CD14-positive monocyte (primary cell): ENCODE measurements around the gene STXBP6. TPM values are rescaled to one million over a fixed set of nuclear protein-coding genes. Genes with fewer than 3 reads are reported as not detected.

Source experiments
- DNase-seq, 3 donors: peaks; one replicate each; pipeline ENCODE4 v3.0.0-alpha.2; 2011 to 2022
- H2AFZ ChIP-seq: 2 replicates; pipeline ENCODE4 v1.6.0; 2012; ENCODE audit warnings: mild to moderate bottlenecking, low read depth, low read length, inconsistent platforms; ENCODE audit not compliant: insufficient read depth, poor library complexity, severe bottlenecking
- H3K27ac ChIP-seq, 2 donors: 1 replicate in 1 of 2; 2 replicates in 1 of 2; pipeline ENCODE4 v1.5.1; 2012 to 2013; ENCODE audit warnings: low read length in 2 of 2, control low read depth in 1 of 2, inconsistent platforms in 1 of 2, low read depth in 1 of 2, mild to moderate bottlenecking in 1 of 2
- H3K27me3 ChIP-seq, 2 donors: one replicate each; pipeline versions ENCODE4 v1.6.0 to v1.6.1; 2011 to 2013; ENCODE audit warnings: low read length in 2 of 2; ENCODE audit not compliant: control insufficient read depth in 2 of 2, insufficient read depth in 2 of 2
- H3K36me3 ChIP-seq, 2 donors: replicated peaks in 1 of 2; 1 replicate in 1 of 2; 2 replicates in 1 of 2; pipeline versions ENCODE4 v1.5.1 to v1.6.1; 2012 to 2013; ENCODE audit warnings: low read length in 2 of 2, control low read depth in 1 of 2, inconsistent platforms in 1 of 2, mild to moderate bottlenecking in 1 of 2; ENCODE audit not compliant: insufficient read depth in 2 of 2, control insufficient read depth in 1 of 2
- H3K4me1 ChIP-seq, 2 donors: 1 replicate in 1 of 2; 2 replicates in 1 of 2; pipeline versions ENCODE4 v1.5.1 to v1.6.1; 2012 to 2013; ENCODE audit warnings: low read length in 2 of 2, control low read depth in 1 of 2, inconsistent platforms in 1 of 2, mild to moderate bottlenecking in 1 of 2, moderate library complexity in 1 of 2; ENCODE audit not compliant: insufficient read depth in 2 of 2, control insufficient read depth in 1 of 2
- H3K4me2 ChIP-seq: replicated peaks from 2 replicates; pipeline ENCODE3; 2012; ENCODE audit warnings: low read length, moderate library complexity, mild to moderate bottlenecking; ENCODE audit not compliant: poor library complexity, severe bottlenecking; ENCODE audit errors: extremely low read depth
- H3K4me3 ChIP-seq, 3 experiments: fragments of 200-600 bp in 1 of 3; sonication (generic) in 1 of 3; replicated peaks in 1 of 3; 1 replicate in 2 of 3; 2 replicates in 1 of 3; pipeline ENCODE4 v1.5.1; 2011 to 2013; ENCODE audit warnings: low read length in 3 of 3, mild to moderate bottlenecking in 3 of 3, control low read depth in 2 of 3, low read depth in 2 of 3, inconsistent platforms in 1 of 3, moderate library complexity in 1 of 3
- H3K79me2 ChIP-seq: 2 replicates; pipeline ENCODE4 v1.6.0; 2012; ENCODE audit warnings: mild to moderate bottlenecking, control low read depth, inconsistent platforms, low read length, moderate library complexity; ENCODE audit not compliant: insufficient read depth
- H3K9ac ChIP-seq: 2 replicates; pipeline ENCODE4 v1.6.0; 2017; ENCODE audit warnings: low read length, mild to moderate bottlenecking; ENCODE audit not compliant: insufficient read depth, poor library complexity, severe bottlenecking
- H3K9me3 ChIP-seq, 2 donors: replicated peaks in 1 of 2; 1 replicate in 1 of 2; 2 replicates in 1 of 2; pipeline versions ENCODE4 v1.5.1 to v1.6.1; 2012 to 2013; ENCODE audit warnings: low read length in 2 of 2, control low read depth in 1 of 2; ENCODE audit not compliant: control insufficient read depth in 1 of 2, insufficient read depth in 1 of 2
- H4K20me1 ChIP-seq: 2 replicates; pipeline ENCODE4 v1.6.0; 2012; ENCODE audit warnings: mild to moderate bottlenecking, low read length, control low read depth, moderate library complexity; ENCODE audit not compliant: insufficient read depth
- H3K27ac Mint-ChIP-seq, 7 donors: one replicate each; pipeline ENCODE4 v1.8.0; 2020; ENCODE audit warnings: mild to moderate bottlenecking in 7 of 7, mixed read lengths in 7 of 7, moderate library complexity in 6 of 7, inconsistent platforms in 2 of 7
- H3K27me3 Mint-ChIP-seq, 3 donors: one replicate each; pipeline ENCODE4 v1.8.0; 2021 to 2022; ENCODE audit warnings: low read depth in 3 of 3, mild to moderate bottlenecking in 3 of 3, mixed read lengths in 3 of 3, moderate library complexity in 3 of 3, inconsistent platforms in 1 of 3
- H3K36me3 Mint-ChIP-seq, 2 donors: one replicate each; pipeline ENCODE4 v1.8.0; 2020; ENCODE audit warnings: mixed read lengths in 2 of 2, inconsistent platforms in 1 of 2, mild to moderate bottlenecking in 1 of 2
- H3K4me1 Mint-ChIP-seq: one replicate; pipeline ENCODE4 v1.8.0; 2020; ENCODE audit warnings: mild to moderate bottlenecking, mixed read lengths
- H3K4me3 Mint-ChIP-seq, 2 donors: one replicate each; pipeline ENCODE4 v1.8.0; 2020; ENCODE audit warnings: mild to moderate bottlenecking in 2 of 2, mixed read lengths in 2 of 2, moderate library complexity in 1 of 2
- H3K9me3 Mint-ChIP-seq, 7 donors: one replicate each; pipeline ENCODE4 v1.8.0; 2020 to 2022; ENCODE audit warnings: mixed read lengths in 7 of 7, mild to moderate bottlenecking in 6 of 7, moderate library complexity in 6 of 7, inconsistent platforms in 2 of 7
- WGBS: methylation state at CpG from one replicate; pipeline ENCODE4 v1.1.5; 2013; ENCODE audit warnings: missing lambda C conversion rate; ENCODE audit not compliant: insufficient coverage; 5-methylcytosine and 5-hydroxymethylcytosine counted together
- intact Hi-C, 2 donors: fragments of 100-400 bp; cut with micrococcal nuclease; formaldehyde crosslinking; loops; one replicate each; pipeline versions ENCODE4 v1.15.0 to v1.15.1; 2023
- polyA plus RNA-seq, 3 donors: library from polyadenylated mRNA; depleted of rRNA in 1 of 3; unstranded in 2 of 3; stranded (reverse) in 1 of 3; fragments of 300-500 nt in 2 of 3; fragments of >200 nt in 1 of 3; fragmentation: Illumina TruSeq in 2 of 3; gene quantifications; 1 replicate in 2 of 3; 2 replicates in 1 of 3; pipeline ENCODE4 v1.2.3, GENCODE V29; 2012 to 2021
- TF ChIP-seq, protein P1 (sequence below): fragments of 200-600 bp; IDR thresholded peaks from one replicate; pipeline ENCODE4 v1.8.0; 2022; ENCODE audit warnings: antibody characterized with exemption, mild to moderate bottlenecking

STXBP6 gene
- polyA plus RNA-seq, 3 donors = 0.05 to 0.25 (median 0.08) TPM

DNA sequence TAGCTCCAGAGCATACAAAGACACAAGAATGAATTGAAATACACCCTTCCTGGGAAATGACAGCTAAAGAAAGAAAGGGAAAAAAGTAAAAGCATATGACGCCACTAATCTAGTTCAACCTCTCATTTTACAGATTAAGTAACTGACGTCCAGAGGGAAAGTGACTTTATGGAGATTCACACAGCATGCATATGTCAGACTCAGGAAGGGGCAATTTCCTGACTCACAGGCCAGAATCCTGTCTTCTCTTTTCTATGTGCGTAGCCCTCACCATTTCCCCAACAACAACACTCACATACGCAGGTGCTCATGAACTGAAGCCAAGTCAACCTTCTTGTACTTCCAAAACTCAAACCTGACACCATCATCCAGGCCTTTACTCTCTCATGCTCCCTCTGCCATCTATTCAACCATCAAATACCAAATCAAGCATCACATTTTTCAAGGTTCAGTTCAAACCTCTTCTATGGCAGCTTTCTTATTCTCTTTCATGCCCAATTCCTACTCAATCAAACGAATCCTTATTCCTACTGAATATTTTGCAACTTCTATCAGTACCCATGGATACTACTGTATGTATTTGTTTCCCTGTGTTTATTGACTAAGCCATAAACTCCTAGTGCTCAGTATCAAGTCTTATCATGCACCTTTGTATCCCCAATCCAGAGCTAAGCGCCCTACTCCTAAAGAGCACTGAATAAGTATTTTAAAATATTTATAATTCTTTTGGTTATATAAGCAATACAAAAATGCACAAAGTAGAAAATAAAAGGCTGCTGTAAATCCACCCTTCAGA, 52.8 kb downstream of the STXBP6 start:
- Mint-ChIP-seq H3K27me3 (peaks cover 0 to 2% (median 1%) of the 10 kb centered on the region in 3 donors), H3K4me3 (no peak overlapping the region), H3K4me1 (no peaks in the 10 kb centered on the region), H3K9me3 (peaks cover 0 to 7% (median 2%) of the 10 kb centered on the region in 7 donors), H3K27ac (no peak overlapping the region), H3K36me3 (no peaks in the 10 kb centered on the region)
- Histone ChIP-seq H3K9me3 (no peaks in the 10 kb centered on the region), H3K27ac (no peak overlapping the region), H3K27me3 (no peaks in the 10 kb centered on the region), H3K9ac (no peak overlapping the region), H3K4me2 (no peak overlapping the region), H3K79me2 (no peaks in the 10 kb centered on the region), H3K36me3 (no peaks in the 10 kb centered on the region), H3K4me3 (no peak overlapping the region), H3K4me1 (peaks cover 0 to 9% of the 10 kb centered on the region in 2 donors), H4K20me1 (no peaks in the 10 kb centered on the region), H2AFZ (no peak overlapping the region)
- 30% methylated on average over 3 of the region's 6 CpGs for WGBS
- DNase-seq = no peak
- intact Hi-C loops = no loop called here
- TF ChIP-seq, protein P1, sequence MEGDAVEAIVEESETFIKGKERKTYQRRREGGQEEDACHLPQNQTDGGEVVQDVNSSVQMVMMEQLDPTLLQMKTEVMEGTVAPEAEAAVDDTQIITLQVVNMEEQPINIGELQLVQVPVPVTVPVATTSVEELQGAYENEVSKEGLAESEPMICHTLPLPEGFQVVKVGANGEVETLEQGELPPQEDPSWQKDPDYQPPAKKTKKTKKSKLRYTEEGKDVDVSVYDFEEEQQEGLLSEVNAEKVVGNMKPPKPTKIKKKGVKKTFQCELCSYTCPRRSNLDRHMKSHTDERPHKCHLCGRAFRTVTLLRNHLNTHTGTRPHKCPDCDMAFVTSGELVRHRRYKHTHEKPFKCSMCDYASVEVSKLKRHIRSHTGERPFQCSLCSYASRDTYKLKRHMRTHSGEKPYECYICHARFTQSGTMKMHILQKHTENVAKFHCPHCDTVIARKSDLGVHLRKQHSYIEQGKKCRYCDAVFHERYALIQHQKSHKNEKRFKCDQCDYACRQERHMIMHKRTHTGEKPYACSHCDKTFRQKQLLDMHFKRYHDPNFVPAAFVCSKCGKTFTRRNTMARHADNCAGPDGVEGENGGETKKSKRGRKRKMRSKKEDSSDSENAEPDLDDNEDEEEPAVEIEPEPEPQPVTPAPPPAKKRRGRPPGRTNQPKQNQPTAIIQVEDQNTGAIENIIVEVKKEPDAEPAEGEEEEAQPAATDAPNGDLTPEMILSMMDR = no peak

- Histone ChIP-seq H2AFZ (no peak overlapping the region), H3K79me2 (no peaks in the 10 kb centered on the region), H3K4me2 (no peak overlapping the region), H3K27me3 (no peaks in the 10 kb centered on the region), H4K20me1 (no peaks in the 10 kb centered on the region), H3K9ac (no peak overlapping the region), H3K4me3 (no peak overlapping the region), H3K9me3 (no peaks in the 10 kb centered on the region), H3K27ac (no peak overlapping the region), H3K36me3 (no peaks in the 10 kb centered on the region), H3K4me1 (peaks cover 3 to 10% of the 10 kb centered on the region in 2 donors)
- no peaks in the 10 kb centered on the region for H3K36me3 Mint-ChIP-seq
- peaks cover 0 to 7% (median 2%) of the 10 kb centered on the region in 7 donors for H3K9me3 Mint-ChIP-seq
- WGBS = no CpG with 5 or more reads among the region's 4 CpGs
- TF ChIP-seq, protein P1 = no peak
- H3K4me3 Mint-ChIP-seq = no peak overlapping the region
- peaks cover 8% of the 10 kb centered on the region for H3K4me1 Mint-ChIP-seq
- H3K27ac Mint-ChIP-seq = no peak overlapping the region
- intact Hi-C loops = no loop called here
- H3K27me3 Mint-ChIP-seq = peaks cover 0 to 2% (median 1%) of the 10 kb centered on the region in 3 donors
- no peak for DNase-seq
Observed at GRCh38 chr14:24995016-24995415, 54.9 kb downstream of the STXBP6 start.
